Activated gamma-delta T cell treated with anti-CD3 and anti-CD28 coated beads, Interleukin-2, amount 50 U/mL, for 16 hours (primary cell): Measurements from ENCODE around the gene NAXD.
"Not testable (repeated sequence)": the region's sequence is repeated elsewhere in the genome, so short reads cannot be mapped to it uniquely, and the experiment has no call there.

Source experiments
- DNase-seq: peaks from one replicate; pipeline ENCODE4 v3.0.0-alpha.2; 2020; ENCODE audit warnings: low read depth

The NAXD gene

DNA sequence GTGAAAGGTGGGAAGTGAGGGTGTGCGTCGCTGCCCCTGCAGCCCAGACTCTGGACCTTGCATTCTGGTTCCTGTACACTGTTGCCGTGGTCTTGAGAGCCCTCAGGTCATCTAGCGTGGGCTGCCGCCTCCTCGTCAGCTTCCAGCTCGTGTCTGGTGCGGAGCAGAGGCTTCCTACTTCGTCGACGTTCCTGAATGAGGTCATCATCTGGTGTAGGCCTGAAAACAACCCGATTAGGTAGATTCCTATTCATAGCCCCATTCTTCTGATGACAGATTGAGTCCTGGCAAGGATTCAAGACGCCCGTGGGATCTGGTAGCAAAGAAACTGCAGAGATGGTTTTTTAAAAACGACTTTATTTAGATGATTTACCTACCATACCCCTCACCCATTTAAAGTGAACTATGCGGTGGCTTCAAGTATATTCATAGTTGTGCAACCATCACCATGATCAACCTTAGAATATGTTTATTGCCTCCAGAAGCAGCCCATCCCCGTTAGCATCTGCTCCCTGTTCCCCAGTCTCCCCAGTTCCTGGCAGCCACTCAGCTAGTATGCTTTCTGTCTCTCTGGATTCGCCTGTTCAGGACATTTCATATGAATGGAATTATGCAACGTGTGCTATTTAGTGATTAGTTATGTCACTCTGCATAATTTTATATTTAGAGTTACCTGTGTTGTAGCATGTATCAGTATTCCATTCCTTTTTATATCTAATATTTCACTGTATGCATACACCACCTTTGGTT lies 13.8 kb downstream of the NAXD start:
- no peak for DNase-seq

DNA sequence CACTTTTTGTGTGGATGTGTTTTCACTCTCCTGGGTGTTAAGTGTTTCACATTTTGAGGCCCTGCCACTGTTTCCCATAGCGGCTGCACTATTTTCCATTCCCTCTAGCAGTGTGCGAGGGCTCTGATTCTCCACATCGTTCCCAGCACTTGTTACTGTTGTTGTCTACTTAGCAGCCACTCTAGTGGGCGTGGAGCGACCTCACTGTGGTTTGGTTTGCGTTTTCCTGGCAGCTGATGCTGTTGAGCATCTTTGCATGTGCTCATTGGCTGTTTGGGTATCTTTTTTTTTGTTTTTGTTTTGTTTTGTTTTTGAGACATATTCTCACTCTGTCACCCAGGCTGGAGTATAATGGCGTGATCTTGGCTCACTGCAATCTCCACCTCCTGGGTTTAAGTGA lies 14.4 kb downstream of the NAXD start:
- DNase-seq = no peak

DNA sequence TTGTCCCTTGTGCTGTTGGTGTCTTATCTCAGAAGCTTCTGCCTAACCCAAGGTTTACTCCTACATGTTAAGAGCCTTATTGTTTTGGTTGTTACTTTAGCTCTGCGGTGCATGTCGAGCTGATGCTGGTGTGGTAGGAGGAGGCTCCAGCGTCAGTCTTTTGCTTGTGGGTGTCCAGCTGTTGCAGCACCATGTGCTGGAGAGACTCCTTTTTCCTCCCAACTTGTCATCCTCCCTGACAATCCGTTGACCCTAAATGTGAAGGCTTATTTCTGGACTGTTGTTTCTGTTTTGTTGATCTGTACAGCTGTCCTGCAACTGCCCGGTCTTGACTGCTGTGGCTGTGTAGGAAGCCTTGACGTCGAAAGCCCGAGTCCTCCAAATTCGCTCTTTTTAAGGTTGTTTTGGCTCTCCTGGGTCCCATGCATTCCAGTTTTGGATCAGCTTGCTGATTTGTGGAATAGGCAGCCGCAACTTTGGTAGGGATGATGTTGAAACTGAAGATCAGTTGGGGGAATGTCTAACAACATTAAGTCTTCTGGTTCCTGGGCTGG lies 15.3 kb downstream of the NAXD start:
- DNase-seq = no peak

DNA sequence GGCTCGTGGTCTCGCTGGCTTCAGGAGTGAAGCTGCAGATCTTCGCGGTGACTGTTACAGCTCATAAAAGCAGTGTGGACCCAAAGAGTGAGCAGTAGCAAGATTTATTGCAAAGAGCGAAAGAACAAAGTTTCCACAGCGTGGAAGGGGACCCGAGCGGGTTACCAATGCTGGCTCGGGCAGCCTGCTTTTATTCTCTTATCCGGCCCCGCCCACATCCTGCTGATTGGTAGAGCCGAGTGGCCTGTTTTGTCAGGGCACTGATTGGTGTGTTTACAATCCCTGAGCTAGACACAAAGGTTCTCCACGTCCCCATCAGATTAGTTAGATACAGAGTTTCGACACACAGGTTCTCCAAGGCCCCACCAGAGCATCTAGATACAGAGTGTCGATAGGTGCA lies 16.9 kb downstream of the NAXD start:
- DNase-seq = not testable (repeated sequence)

DNA sequence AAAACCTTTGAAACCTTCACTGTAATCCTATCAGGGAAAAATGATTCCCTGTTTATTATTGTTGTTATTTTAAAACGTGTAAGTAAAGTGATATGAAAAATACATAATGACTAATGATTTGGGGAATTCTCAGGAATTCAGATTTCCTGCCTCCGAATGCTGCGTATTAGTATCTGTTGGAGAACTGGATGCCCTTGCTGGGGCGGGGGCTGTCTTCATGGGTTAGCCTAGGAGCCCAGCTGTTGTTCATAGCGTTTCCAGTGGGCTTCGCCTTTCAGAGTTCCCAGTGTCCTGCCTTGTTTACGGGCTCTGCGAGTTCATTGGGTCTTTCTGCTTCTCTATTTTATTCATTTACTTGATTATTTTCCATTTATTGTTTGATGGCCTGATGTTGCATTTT lies 18.4 kb downstream of the NAXD start:
- DNase-seq = no peak

DNA sequence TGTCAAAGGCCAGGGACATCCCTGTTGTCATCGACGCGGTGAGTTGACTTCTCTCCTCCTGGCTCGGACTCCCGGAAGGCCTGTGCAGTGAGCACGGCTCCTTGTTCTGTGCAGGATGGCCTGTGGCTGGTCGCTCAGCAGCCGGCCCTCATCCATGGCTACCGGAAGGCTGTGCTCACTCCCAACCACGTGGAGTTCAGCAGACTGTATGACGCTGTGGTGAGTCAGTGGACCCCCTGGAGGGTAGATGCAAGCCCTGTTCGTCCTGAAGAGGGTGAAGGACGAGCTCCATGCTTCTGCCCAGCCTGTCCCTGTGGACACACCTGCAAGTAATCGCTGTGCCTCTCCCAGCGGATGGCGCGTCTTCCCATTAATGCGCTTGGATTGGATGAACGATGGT lies 19.2 kb downstream of the NAXD start:
- DNase-seq = no peak

DNA sequence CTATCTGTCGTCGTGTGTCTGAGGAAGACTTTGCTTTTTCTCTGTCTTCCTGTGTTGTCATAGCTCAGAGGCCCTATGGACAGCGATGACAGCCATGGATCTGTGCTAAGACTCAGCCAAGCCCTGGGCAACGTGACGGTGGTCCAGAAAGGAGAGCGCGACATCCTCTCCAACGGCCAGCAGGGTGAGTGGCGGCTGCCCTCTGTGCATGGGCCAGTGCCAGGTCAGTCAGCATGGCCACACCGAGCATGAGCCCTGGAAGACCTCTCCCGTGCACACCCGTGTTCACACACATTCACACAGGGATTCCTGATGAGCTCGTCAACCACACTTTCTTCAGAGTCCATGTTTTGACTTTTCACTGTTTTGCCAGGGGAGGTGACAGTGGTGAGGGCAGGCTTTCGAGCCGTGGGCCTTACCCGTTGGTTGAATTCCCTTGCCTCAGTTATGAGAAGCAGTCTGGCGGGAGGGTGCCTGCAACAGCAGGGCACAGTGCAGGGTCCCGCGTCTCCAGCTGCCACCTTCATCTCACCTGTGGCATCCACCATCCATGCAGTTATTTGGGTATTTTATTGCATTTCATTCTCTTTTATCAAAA lies 20.2 kb downstream of the NAXD start:
- no peak for DNase-seq

DNA sequence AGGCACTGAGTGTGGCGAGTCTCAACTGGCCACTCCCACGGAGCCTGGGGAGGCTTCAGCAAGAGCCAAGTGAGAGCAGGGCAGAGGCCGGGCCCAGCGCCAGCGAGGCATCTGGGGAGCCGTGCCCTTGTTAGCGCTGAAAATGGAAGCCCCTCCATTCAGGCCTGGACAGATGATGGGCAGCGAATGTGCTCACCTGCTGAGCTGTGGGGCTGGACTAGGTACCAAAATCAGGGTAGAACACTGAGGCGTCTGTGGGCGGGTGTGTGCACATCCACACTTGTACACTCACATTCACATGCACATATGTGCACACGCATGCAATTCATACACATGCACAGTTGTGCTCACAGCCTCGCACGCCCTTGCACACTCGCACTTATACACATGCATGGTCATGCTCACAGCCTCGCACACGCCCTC lies 20.7 kb downstream of the NAXD start:
- no peak for DNase-seq

DNA sequence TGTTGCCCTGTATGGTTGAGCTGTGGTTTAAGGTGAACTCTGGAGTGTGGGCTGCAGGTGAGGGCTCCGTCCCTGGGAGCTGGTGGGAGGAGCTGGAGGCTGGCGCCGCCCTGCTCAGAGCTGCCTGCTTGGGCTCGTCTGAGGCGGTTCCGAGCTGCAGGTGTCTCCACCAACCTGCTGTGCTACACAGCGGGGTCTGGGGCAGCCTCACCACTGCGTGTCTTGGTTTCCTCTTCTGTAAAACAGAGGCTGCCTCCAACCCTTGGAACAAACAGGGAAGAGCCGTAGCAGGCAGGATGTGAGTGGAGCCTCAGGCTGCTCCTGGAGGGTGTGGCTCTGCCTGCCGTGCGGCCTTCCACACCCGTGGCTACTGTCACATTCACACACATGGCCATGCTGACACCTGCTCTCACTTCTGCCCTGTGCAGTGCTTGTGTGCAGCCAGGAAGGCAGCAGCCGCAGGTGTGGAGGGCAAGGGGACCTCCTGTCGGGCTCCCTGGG lies 21.4 kb downstream of the NAXD start:
- DNase-seq = no peak

DNA sequence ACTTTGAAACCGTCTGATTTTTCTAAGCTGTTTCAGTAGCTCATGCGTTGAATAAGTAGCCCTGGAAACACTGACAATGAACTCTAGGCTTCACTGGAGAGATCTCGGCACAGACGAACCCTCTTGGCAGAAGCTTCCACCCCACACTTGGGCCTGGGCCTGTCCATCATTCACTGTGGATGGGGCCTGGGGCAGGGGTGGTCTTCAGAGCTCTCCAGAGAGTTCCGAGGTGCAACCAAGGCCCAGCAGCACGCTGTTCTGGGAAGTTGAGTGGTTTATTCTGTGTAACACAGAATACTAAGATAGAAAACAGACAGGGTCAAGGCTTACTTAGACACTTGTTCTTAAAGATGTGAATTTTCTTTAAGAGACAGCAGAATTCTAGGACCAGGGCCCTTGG lies 21.9 kb downstream of the NAXD start:
- no peak for DNase-seq

DNA sequence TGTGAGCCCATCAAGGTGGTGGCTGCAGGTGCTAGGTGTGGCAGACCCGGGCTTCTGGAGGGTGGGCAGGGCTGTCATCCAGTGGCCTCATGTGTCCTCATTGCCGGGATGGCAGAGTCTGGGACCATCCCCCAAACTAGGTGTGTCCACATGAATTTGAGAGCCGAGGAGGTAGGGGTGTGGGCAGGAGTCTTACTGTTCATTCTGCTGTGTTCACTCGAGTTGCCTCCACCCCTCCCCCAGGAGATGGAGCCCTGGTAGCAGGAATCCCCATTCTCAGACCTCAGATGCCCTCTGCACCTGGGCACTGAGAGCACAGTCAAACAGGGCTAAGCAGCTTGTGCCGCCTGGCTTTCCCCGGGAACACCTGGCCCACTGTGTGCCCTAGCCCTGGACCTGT lies 22.4 kb downstream of the NAXD start:
- no peak for DNase-seq

DNA sequence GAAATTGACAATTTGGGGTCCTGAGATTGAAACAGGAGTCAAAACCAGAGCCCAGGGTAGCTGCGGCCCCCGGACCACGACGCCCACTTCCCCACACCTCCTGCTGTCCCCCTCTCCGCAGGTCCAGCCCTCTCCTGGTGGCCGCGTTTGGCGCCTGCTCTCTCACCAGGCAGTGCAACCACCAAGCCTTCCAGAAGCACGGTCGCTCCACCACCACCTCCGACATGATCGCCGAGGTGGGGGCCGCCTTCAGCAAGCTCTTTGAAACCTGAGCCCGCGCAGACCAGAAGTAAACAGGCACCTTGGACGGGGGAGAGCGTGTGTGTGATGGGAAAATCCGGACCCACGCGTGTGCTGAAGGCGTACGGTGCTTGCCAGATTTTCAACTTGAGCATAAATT lies 22.9 kb downstream of the NAXD start:
- DNase-seq = no peak

DNA sequence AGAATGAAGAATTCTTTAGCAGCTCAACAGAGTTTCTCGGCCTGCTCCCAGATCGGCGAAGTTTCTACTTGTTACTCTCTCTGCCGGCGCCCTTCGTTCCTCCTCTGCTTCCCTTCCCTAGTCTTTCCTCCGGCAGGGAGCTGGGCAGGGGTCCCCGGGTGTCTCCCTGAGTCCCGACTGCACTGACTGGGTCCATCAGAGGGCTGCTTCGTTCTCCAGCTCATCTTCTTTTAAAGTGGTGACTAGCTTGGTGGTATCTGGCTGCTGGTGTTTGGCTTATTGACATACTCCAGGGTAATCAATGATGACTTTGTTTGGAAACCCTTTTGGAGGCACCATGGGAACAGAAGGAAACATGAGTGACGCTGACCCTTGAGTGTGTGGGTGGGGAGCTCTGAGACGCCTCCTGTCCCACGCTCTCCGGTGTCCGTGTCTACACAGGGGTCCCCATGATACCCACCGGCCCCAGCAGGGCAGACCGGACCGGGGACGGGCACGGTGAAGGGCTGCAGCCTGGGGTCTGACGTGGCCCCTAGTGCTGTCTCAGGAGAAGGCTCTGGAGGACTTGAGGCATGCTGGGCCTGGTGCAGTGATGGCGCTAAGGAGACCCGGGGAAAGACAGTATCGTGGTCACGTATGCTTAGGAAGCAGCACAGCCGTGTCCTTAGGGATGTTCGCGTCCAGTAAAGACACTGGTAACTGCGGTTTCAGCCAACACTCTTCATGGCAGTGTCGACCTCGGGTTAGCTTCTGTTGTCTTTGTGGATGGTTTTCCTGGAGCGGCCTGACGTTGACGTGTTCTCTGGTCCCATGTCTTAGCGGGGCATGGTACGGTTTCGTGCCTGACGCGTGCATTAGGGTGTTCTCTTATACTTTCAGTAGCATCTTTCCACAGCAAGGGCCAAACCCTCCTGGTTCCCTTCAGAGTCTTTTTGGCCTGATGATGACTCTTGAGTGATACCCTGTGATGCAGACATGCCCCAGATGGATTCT lies 23.8 kb downstream of the NAXD start:
- DNase-seq = no peak

DNA sequence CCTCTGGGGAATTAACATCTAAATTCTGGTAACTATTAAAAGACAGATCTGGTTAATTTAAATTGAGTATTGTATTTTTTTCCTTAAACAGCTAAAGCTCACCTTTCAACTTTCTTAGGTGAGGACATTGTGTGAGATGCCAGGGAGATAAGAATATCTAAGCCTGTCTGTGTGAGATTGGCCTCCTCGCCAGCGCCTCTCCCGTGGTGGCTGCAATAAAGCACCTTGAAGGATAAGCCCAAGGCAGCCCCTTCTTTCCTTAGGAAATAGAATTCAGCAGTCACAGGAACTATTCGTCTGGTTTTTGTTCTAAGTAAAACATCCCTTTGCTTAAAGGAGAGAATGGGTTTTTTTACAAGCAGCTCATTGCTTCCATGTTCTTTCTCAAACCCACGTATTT lies 24.6 kb downstream of the NAXD start:
- no peak for DNase-seq

DNA sequence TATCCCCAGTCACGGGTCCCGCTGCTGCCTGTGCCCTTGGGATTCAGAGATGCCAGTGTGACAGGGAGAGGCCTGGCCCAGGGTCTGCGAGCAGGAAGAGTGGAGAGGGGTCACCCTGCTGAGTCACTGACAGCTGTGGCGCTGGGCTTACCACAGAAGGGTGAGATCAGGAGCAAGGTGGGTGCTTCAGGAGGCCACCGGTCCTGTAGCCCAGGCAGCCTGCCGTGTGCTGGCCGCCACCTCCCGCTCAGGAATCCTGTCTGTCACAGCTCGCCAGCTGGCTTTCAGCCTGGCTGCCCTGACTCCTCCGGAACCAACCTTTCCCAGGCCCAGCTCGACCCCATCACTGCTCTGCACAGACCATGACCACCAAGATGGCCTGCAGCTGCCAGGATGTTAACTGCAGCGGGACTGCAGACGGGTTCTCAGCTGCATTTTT lies 25.3 kb downstream of the NAXD start:
- DNase-seq = no peak

DNA sequence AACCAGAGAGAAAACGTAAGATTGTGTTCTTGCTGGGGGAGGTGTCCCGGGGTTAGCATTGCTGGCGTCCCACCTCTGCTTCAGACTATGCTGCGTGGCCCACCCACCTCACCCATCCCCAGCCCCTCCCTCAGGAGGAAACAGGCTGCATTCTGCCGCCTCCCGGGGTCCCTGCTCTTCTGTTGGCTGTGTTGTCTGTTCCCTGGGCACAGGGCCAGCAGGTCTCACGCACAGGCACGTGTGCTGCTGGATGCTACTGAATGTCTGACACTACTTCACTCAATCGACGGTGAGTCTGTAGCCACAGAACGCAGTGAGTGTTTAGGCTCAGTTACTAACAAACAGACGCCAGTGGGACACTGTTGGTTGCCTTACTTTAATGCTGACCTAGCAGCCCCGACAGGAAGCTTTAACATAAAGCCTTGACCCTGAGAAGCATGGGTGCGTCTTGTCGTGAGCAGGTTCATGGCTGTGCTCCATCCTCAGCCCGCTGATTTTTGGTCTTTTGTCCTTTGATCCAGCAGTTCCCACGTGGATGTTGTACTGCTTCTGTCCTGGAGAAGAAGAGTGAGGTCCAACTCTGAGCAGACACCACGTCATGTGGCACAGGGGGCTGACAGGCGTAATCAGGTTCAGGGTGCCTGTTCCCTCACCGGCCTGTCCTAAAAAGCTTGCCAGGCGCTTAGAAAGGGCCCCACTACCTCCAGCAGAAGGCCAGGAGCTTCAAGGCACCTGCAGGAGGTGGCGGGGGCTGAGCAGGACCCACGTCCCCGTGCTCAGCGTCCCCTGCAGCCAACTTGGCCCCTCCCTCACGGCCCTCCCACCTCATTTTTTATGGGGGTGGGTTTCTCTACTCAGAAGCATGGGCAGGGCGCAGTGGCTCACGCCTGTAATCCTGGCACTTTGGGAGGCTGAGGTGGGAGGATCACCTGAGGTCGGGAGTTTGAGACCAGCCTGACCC lies 26.0 kb downstream of the NAXD start:
- DNase-seq = no peak

DNA sequence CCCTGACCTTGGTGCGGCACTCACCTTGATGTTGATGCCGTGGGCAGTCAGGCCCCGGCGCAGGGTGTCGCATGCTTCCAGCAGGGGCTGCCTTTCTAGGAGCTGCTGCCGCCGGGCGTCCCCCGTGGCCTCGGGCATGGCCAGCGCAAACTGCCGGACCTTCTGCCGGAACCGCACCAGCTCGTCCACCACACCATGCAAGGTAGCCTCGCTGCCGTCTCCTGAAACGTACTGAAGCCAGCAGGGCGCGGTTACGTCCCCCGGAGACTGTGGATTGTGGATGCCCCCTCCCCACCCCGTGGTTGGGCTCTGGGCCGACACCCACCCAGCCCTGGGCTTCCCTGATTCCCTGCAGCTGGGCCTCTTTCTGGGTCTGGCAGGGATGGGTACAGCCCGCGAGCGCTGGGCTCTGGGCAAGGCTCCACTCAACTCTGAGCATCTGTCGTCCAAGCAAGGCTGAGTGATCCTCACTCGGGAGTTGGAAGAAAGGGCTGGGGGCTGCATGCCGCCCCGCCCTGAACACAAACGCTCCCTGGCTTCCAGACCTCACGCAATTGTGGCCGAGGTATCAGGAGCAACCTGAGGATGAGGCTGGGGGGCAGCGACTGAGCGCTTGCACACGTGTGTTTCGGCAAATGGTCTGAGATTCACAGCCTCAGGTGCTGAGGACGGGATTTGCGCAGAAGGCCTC lies 27.1 kb downstream of the NAXD start:
- DNase-seq = no peak

DNA sequence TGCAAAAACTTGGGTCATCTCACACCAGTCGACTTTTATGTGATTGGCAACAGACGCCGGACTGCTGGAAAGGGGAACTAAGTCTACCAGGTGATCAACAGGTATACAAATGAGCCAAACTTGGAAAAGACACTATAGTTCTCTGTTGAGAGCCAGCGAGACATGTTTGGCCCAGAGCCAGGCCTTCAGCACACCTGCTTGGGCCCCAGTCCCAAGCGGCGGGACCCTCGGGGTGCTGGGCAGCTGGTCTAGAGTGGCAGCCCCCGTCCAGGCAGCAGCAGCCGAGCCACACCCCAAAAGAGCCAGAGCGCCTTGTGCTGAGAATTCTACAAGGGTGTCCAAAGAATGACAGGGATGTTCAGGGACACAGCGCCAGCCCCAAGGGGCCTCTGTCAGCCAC lies 28.0 kb downstream of the NAXD start:
- no peak for DNase-seq

DNA sequence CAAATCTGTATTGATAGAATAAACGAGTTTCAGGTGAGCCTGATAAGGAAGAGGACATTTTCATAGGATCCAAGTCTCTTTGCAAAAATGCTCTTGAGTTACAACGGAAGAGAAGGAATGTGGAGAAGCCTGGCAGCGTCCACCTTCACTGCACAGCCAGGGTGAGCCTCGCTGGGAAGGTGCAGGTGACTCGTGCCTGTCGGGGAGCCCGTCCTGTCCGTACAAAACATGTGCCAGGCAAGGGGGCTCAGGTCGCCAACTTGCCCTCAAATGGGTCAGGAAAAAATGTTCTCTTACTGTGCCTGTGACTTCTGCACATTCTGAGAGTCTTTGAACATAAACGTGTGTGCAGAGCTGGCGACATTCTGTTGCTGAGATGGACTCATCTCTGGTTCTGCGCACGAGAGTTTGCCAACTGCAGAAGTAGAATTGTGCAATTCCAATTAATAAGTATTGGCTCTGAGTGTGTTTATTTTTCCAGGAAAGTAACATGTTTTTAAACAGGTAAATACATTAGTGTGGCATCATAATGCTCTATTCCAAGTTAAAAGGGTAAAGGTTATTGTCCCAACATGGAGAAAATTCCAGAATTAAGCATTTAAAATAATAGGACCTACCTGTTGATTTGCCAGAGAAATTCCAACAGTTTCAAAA lies 28.6 kb downstream of the NAXD start:
- no peak for DNase-seq
